T-cell (primary cell): ENCODE data around the gene PTTG1IP. TPM values are rescaled to one million over a fixed set of nuclear protein-coding genes. Genes with fewer than 3 reads are reported as not detected.
A peak's percentile ranks its signal among the peaks of the same experiment; 100 is the strongest.

Experiments used
- ATAC-seq, 4 experiments: fragments of 200-7000 bp in 3 of 4; fragments of 150-1000 bp in 1 of 4; cut with Tn5 transposase; replicated peaks in 1 of 4; 1 replicate in 3 of 4; 2 replicates in 1 of 4; pipeline ENCODE4 v1.10.0; 2021; ENCODE audit warnings: moderate library complexity in 3 of 4, mild to moderate bottlenecking in 2 of 4, moderate number of reproducible peaks in 1 of 4
- CTCF ChIA-PET, 2 donors: fragments of 300-600 bp; sonication (Branson Sonifier 250); formaldehyde crosslinking; loops; one replicate each; lab custom pipeline; 2022; ENCODE audit warnings: antibody characterized with exemption in 2 of 2; lab: Charles Lee
- POLR2A ChIA-PET, 2 donors: fragments of 300-600 bp; sonication (Branson Sonifier 250); formaldehyde crosslinking; loops; one replicate each; lab custom pipeline; 2022; ENCODE audit warnings: antibody characterized with exemption in 2 of 2; lab: Charles Lee
- DNase-seq, 35 experiments: peaks; one replicate each; pipeline versions ENCODE4 v3.0.0 to v3.0.0-alpha.2; 2013 to 2023
- H3K27ac ChIP-seq: one replicate; pipeline ENCODE4 v1.5.1; 2013; ENCODE audit warnings: low read length
- H3K27me3 ChIP-seq, 2 experiments: replicated peaks in 1 of 2; 1 replicate in 1 of 2; 2 replicates in 1 of 2; pipeline versions ENCODE4 v1.6.1 to v1.7.0; 2013; ENCODE audit warnings: low read length in 1 of 2, mixed read lengths in 1 of 2; ENCODE audit not compliant: control insufficient read depth in 2 of 2, insufficient read depth in 2 of 2; ENCODE audit errors: extremely low read depth in 1 of 2
- H3K36me3 ChIP-seq, 2 donors: 1 replicate in 1 of 2; 2 replicates in 1 of 2; pipeline versions ENCODE4 v1.6.1 to v1.7.0; 2013; ENCODE audit warnings: low read length in 1 of 2; ENCODE audit not compliant: control insufficient read depth in 2 of 2, insufficient read depth in 1 of 2; ENCODE audit errors: extremely low read depth in 1 of 2
- H3K4me1 ChIP-seq, 2 experiments: 1 replicate in 1 of 2; 2 replicates in 1 of 2; pipeline versions ENCODE4 v1.6.1 to v1.7.0; 2013; ENCODE audit warnings: low read length in 2 of 2, mixed read lengths in 1 of 2; ENCODE audit not compliant: insufficient read depth in 2 of 2, control insufficient read depth in 1 of 2; ENCODE audit errors: extremely low read depth in 1 of 2
- H3K4me3 ChIP-seq, 2 donors: 1 replicate in 1 of 2; 2 replicates in 1 of 2; pipeline versions ENCODE4 v1.5.1 to v1.7.0; 2013; ENCODE audit warnings: mild to moderate bottlenecking in 2 of 2, low read length in 1 of 2, moderate library complexity in 1 of 2; ENCODE audit not compliant: control insufficient read depth in 1 of 2; ENCODE audit errors: extremely low read depth in 1 of 2
- H3K9me3 ChIP-seq: 2 replicates; pipeline ENCODE4 v1.7.0; 2013
- H3K27ac Mint-ChIP-seq, 2 donors: one replicate each; pipeline ENCODE4 v1.8.0; 2020 to 2021; ENCODE audit warnings: mild to moderate bottlenecking in 2 of 2, mixed read lengths in 2 of 2
- H3K27me3 Mint-ChIP-seq, 2 donors: one replicate each; pipeline ENCODE4 v1.8.0; 2021 to 2022; ENCODE audit warnings: mixed read lengths in 2 of 2
- H3K36me3 Mint-ChIP-seq: one replicate; pipeline ENCODE4 v1.8.0; 2021; ENCODE audit warnings: mixed read lengths
- H3K4me1 Mint-ChIP-seq, 3 donors: one replicate each; pipeline ENCODE4 v1.8.0; 2020 to 2022; ENCODE audit warnings: mixed read lengths in 3 of 3, mild to moderate bottlenecking in 1 of 3
- H3K4me3 Mint-ChIP-seq, 3 donors: one replicate each; pipeline ENCODE4 v1.8.0; 2020 to 2022; ENCODE audit warnings: mild to moderate bottlenecking in 3 of 3, mixed read lengths in 3 of 3, moderate library complexity in 3 of 3
- H3K9me3 Mint-ChIP-seq, 3 donors: one replicate each; pipeline ENCODE4 v1.8.0; 2020 to 2022; ENCODE audit warnings: mixed read lengths in 3 of 3
- WGBS: methylation state at CpG from one replicate; pipeline ENCODE4 v1.1.5; 2013; ENCODE audit warnings: missing lambda C conversion rate; ENCODE audit not compliant: insufficient coverage; 5-methylcytosine and 5-hydroxymethylcytosine counted together
- total RNA-seq, 35 experiments: library from RNA in 6 of 35; stranded (reverse) in 6 of 35; fragments of 120-200 nt in 1 of 35; gene quantifications; one replicate each; pipeline versions ENCODE4 v1.2.1 to v1.2.4 and lab custom pipeline; 2013 to 2026

PTTG1IP gene
- total RNA-seq, 5 donors from 2014 or later (not counting 1 experiment from before 2014, with no cell fraction given) = 73.4 to 91.1 (median 90.2) TPM

DNA sequence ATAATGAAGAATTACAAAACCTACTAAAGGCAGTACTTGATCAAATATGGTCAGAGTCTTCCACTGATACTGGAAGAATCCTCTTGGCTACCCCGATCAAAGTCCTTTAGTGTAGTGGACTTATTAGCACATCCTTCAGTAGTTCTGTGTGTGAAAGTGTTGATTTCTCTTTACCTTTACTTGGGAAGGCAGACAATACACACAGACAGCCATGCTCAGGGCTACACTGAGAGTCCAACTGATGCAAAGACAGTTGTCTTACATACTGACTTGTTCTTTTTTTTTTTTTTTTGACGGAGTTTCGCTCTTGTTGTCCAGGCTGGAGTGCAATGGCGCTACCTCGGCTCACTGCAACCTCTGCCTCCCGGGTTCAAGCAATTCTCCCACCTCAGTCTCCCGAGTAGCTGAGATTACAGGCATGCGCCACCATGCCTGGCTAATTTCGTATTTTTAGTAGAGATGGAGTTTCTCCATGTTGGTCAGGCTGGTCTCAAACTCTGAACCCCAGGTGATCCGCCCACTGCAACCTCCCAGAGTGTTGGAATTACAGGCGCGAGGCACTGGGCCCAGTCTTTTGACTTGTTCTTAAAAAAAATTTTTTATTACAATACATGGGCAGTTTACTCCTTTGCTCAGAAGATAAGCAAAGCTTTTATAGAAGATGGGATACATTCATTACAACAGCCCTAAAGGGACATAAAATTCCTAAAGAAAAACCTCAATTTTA is 3.5 kb upstream of the PTTG1IP start:
- no peaks in the 10 kb centered on the region for H3K9me3 ChIP-seq
- Mint-ChIP-seq H3K36me3 (no peaks in the 10 kb centered on the region), H3K9me3 (no peaks in the 10 kb centered on the region), H3K4me3 (no peak overlapping the region), H3K27ac (no peak overlapping the region), H3K4me1 (peaks cover 36 to 45% (median 43%) of the 10 kb centered on the region in 3 donors), H3K27me3 (no peaks in the 10 kb centered on the region)
- H3K36me3 ChIP-seq = no peaks in the 10 kb centered on the region
- H3K4me1 ChIP-seq = peaks cover 38 to 42% of the 10 kb centered on the region in 2 experiments
- no peak overlapping the region for H3K4me3 ChIP-seq
- ChIA-PET CTCF (no interaction called here), POLR2A (no interaction called here)
- no peaks in the 10 kb centered on the region for H3K27me3 ChIP-seq
- no peak overlapping the region for H3K27ac ChIP-seq
- no peak for ATAC-seq
- no peak for DNase-seq
- WGBS = no CpG with 5 or more reads among the region's 12 CpGs

DNA sequence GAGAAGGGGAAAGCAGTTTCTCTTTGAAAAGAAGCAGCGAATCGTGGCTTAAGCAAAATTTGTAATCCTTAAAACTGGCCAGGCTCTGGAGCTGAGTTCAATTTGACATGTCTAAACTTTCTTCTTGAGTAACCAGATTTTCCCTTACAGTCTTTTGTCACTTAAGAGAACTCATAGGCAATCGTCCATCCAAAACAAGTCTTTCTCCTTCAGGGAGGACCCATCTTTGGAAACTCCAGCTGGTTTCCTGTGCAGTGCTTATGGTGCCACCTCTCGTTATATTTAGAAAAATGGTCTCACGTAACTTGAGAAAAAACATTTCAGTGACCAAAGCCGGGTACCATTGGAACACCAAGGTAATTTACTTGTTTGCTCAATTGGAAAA is 1.8 kb upstream of the PTTG1IP start:
- peak in 1 of 35 experiments; percentile 68 for DNase-seq

DNA sequence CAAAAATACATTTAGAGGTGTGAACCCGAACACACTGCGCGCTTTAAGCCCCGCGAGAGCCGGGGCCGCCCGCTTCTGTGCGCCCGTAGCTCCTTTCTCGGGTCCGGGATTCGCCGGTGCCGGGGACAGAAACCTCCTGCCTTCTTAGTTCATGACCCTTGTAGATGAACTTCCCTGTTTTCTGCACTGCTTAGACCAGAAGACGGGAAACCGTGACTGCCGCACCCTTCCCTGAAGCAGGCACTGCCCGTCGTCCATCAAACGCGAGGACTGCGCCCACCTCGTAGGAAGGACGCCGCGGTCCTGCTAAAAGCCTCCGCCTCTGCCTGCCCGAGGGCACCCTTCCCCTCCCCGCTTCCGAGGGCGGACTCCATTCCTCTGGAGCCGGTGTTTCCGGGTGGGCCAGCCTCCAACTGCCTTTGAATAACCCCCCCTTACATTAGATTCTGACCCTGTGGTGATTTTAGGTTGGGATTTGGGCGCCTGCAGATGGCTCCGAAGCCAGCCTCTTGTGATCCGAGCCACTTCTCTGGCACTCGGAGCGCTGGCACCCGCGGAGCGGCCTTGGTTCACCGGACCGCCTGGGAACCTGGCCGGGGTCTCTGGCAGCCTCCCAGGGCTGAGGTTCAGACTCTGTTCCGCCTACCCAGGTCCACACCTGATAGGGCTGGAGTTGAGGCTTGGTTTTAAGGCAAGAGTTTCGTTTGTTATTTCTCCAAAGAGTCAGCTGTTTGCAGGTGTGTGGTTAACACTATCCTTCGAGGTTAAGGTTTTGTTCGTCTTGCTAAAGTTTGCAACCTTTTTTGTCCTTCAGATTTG is 1.2 kb upstream of the PTTG1IP start:
- H3K9me3 Mint-ChIP-seq = no peaks in the 10 kb centered on the region
- H3K27ac ChIP-seq = peak overlapping the region; percentile 78
- peaks cover 37 to 48% of the 10 kb centered on the region in 2 experiments for H3K4me1 ChIP-seq
- peak overlapping the region; percentile 87 to 94 (median 88) for H3K4me3 Mint-ChIP-seq
- no peaks in the 10 kb centered on the region for H3K36me3 ChIP-seq
- H3K4me1 Mint-ChIP-seq = peaks cover 41 to 49% (median 46%) of the 10 kb centered on the region in 3 donors
- no peaks in the 10 kb centered on the region for H3K36me3 Mint-ChIP-seq
- WGBS = under 1% methylated on average over 46 of the region's 49 CpGs
- ATAC-seq (peak; percentile 0 to 5 (median 2)), DNase-seq (peak in 17 of 35 experiments; percentile 6 to 63 (median 33))
- H3K9me3 ChIP-seq = no peaks in the 10 kb centered on the region
- H3K27me3 ChIP-seq = no peaks in the 10 kb centered on the region
- H3K4me3 ChIP-seq = peak overlapping the region; percentile 65 to 85
- H3K27ac Mint-ChIP-seq = peak overlapping the region; percentile 91 to 94
- no peaks in the 10 kb centered on the region for H3K27me3 Mint-ChIP-seq
- POLR2A ChIA-PET = interaction anchor here in 1 of 2 donors (0.6 kb wide), 2 partner anchors 262 to 274 kb away, joined by 3 to 4 read pairs; no protein-coding TSS in a partner anchor
- CTCF ChIA-PET = interaction anchor here in 1 of 2 donors (1.4 to 1.8 kb wide), 2 partner anchors 52 to 74 kb away, joined by 5 to 12 read pairs; partner anchors contain the start of gene UBE2G2

More for the DNA sequence above, 1.8 kb upstream of the PTTG1IP start:
- Histone ChIP-seq H3K36me3 (no peaks in the 10 kb centered on the region), H3K27me3 (no peaks in the 10 kb centered on the region), H3K9me3 (no peaks in the 10 kb centered on the region), H3K4me1 (peaks cover 37 to 44% of the 10 kb centered on the region in 2 experiments), H3K4me3 (peak overlapping the region; percentile 65 to 85), H3K27ac (peak overlapping the region; percentile 78)
- ChIA-PET CTCF (interaction anchor here in 1 of 2 donors (1.4 to 1.8 kb wide), 2 partner anchors 52 to 75 kb away, joined by 5 to 12 read pairs; partner anchors contain the start of gene UBE2G2), POLR2A (interaction anchor here in 1 of 2 donors (0.5 to 0.6 kb wide), 2 partner anchors 52 to 273 kb away, joined by 4 to 5 read pairs; no protein-coding TSS in a partner anchor)
- no peaks in the 10 kb centered on the region for H3K27me3 Mint-ChIP-seq
- H3K27ac Mint-ChIP-seq = peak overlapping the region; percentile 91 to 94
- ATAC-seq = no peak
- H3K9me3 Mint-ChIP-seq = no peaks in the 10 kb centered on the region
- WGBS = 0% methylated on average over 4 of the region's 6 CpGs
- peak overlapping the region; percentile 87 to 94 (median 88) for H3K4me3 Mint-ChIP-seq
- H3K36me3 Mint-ChIP-seq = no peaks in the 10 kb centered on the region
- H3K4me1 Mint-ChIP-seq = peaks cover 36 to 45% (median 42%) of the 10 kb centered on the region in 3 donors

DNA sequence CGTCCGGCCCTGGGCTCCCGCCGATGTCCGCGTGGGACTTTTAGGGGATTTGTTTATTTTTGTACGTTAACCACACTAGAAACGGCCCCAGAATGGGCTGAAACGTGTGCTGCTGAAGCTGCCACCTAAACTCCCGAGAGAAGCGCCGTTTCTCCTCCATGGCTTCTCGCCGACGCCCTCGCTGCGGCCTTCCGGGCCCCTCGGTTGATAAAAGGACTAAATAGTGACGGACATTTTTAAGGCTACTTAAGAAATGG is 678 bp upstream of the PTTG1IP start:
- H3K36me3 Mint-ChIP-seq = no peaks in the 10 kb centered on the region
- 1% methylated on average over 17 of the region's 20 CpGs for WGBS
- H3K36me3 ChIP-seq = no peaks in the 10 kb centered on the region
- peak; percentile 1 to 4 (median 3) for ATAC-seq
- H3K27ac ChIP-seq = peak overlapping the region; percentile 78
- H3K4me3 ChIP-seq = peak overlapping the region; percentile 65 to 85
- H3K4me1 Mint-ChIP-seq = peaks cover 44 to 50% (median 49%) of the 10 kb centered on the region in 3 donors
- POLR2A ChIA-PET = interaction anchor here (0.5 to 0.6 kb wide), 2 partner anchors 20 to 262 kb away, joined by 3 read pairs; no protein-coding TSS in a partner anchor
- no peaks in the 10 kb centered on the region for H3K9me3 ChIP-seq
- H3K27me3 Mint-ChIP-seq = no peaks in the 10 kb centered on the region
- peak in 2 of 35 experiments; percentile 11 to 17 for DNase-seq
- peak overlapping the region; percentile 91 to 94 for H3K27ac Mint-ChIP-seq
- H3K4me1 ChIP-seq = peaks cover 42 to 53% of the 10 kb centered on the region in 2 experiments
- peak overlapping the region; percentile 87 to 94 (median 88) for H3K4me3 Mint-ChIP-seq
- H3K9me3 Mint-ChIP-seq = no peaks in the 10 kb centered on the region
- CTCF ChIA-PET = interaction anchor here (1.0 to 1.8 kb wide), 3 partner anchors 21 to 74 kb away, joined by 5 to 12 read pairs (median 8); partner anchors contain the start of gene UBE2G2 (in 1 of the 2)
- no peaks in the 10 kb centered on the region for H3K27me3 ChIP-seq

DNA sequence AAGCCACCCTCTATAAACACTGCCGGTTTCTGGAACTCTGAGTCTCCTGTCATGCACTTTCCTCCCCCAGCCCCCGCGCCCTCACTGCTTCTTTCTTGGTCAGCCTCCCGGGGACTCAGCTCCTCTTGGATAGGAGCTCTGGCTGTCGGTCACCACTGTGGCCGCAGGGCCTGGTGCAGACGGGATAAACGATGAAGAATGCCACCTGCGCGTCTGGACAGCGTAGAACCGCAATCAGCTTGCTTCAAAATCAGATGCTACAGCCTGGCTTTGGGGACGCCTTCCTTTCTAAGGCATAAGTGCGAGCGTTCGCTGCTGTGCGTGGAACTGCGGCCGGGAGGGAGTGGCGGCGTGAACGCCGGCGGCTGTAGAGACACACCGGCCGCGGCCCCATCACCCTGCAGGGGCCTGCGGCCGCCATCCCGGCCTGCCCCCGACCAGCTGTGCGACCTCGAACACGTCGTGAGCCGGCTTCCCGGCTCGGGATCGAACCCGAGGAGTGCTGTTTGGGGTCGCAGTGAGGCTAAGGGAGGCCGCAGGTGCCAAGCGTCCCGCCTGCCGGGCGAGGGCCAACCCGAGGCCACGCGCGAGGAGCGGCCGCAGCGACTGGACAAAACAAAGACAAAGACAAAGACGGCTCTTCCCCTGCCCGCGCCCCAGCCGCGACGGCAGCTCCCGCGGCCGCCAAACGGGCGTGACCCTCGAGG is 688 bp downstream of the PTTG1IP start:
- Histone ChIP-seq H3K9me3 (no peaks in the 10 kb centered on the region), H3K4me1 (peaks cover 56 to 65% of the 10 kb centered on the region in 2 experiments), H3K36me3 (no peaks in the 10 kb centered on the region), H3K27me3 (no peaks in the 10 kb centered on the region), H3K27ac (peak overlapping the region; percentile 40), H3K4me3 (peak overlapping the region; percentile 66 to 79)
- ATAC-seq (no peak), DNase-seq (peak in 6 of 35 experiments; percentile 12 to 43 (median 29))
- Mint-ChIP-seq H3K9me3 (no peaks in the 10 kb centered on the region), H3K4me1 (peaks cover 58 to 63% (median 62%) of the 10 kb centered on the region in 3 donors), H3K36me3 (peaks cover 2% of the 10 kb centered on the region), H3K4me3 (peak overlapping the region; percentile 86 to 95 (median 94)), H3K27ac (peak overlapping the region; percentile 83 to 93), H3K27me3 (no peaks in the 10 kb centered on the region)
- WGBS = under 1% methylated on average over 65 of the region's 65 CpGs
- CTCF ChIA-PET = interaction anchor here (0.6 to 1.4 kb wide), 5 partner anchors 21 to 72 kb away, joined by 3 to 8 read pairs (median 4); no protein-coding TSS in a partner anchor
- POLR2A ChIA-PET = no interaction called here
